DMS53 treated with DMSO at 0.1 percent for 48 hours (cell line): ENCODE results near the gene ANGEL2.
"Not testable (repeated sequence)": the region's sequence is repeated elsewhere in the genome, so short reads cannot be mapped to it uniquely, and the experiment has no call there.

Experiments used
- DNase-seq: peaks from one replicate; lab custom pipeline; 2025; ENCODE audit not compliant: unreplicated experiment; lab: John Stamatoyannopoulos, UW

Gene ANGEL2

GRCh38 chr1:213019450-213019849, 3.8 kb upstream of the ANGEL2 start:
- no peak for DNase-seq

- DNase-seq, result no peak
These were observed 2.0 kb upstream of the ANGEL2 start for GRCh38 chr1:213017447-213018273.

DNA sequence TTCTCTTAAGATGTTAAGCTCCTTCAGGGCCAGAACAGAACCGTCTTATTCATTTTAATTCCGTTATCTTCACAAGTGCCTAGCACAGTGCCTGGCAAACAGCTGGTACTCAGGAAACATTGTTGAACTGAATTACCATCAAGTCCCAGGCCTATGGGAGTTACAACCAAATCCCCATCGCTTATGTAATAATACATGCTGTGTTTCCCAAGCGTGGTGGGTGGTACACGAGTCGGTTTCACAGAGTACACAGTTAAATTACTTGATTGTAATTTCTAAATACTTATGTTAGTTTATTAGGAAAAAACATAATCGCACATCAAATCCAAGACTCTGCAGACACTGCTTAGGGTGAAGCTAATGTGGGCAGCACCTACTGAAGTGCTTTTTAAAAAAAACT, 1.0 kb downstream of the ANGEL2 start:
- DNase-seq, result no peak

- DNase-seq, result no peak
These were observed 7.1 kb downstream of the ANGEL2 start for GRCh38 chr1:213008564-213008963.

DNA sequence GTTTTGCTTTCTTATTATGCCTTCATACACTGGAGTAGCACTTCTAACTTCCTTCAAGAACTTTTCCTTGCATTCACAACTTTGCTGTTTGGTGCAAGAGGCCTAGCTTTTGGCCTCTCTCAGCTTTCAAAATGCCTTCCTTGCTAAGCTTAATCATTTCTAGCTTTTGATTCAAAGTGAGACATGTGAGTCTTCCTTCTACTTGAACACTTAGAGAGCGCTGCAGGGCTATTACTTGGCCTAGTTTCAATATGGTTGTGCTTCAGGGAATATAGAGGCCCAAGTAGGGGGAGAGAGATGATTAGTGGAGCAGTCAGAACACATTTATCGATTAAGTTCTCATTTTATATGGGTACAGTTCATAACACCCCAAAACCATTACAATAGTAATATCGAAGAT, 12.4 kb downstream of the ANGEL2 start:
- no peak for DNase-seq

DNA sequence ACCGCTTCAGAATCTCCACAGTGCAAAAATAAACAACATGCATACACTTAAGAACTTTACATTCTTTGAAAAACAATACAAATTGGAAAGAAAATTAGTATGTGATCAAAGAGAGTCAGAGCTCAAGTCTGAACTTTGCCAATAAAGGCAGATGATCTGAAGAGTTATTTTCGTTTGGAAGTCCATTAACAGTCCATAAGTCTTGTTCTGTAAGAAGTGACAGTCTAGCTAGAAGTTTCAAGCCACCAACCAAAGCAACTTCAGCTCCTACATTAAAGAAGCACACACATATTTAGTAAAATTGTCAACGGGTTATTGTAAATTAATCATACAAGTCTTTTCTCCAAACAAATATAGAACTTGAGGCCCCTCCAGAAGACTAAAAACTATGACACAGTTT, 20.7 kb downstream of the ANGEL2 start:
- no peak for DNase-seq

DNA sequence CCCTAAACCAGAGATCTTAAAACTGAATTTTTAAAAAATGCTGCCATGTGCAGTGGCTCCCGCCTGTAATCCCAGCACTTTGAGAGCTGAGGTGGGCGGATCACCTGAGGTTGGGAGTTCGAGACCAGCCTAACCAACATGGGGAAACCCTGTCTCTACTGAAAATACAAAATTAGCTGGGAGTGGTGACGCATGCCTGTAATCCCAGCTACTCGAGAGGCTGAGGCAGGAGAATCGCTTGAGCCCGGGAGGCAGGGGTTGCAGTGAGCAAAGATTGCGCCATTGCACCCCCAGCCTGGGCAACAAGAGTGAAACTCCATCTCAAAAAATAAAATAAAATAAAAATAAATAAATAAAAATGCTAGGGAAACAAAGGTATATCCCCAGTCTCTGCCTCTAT, 21.7 kb downstream of the ANGEL2 start:
- not testable (repeated sequence) for DNase-seq

DNA sequence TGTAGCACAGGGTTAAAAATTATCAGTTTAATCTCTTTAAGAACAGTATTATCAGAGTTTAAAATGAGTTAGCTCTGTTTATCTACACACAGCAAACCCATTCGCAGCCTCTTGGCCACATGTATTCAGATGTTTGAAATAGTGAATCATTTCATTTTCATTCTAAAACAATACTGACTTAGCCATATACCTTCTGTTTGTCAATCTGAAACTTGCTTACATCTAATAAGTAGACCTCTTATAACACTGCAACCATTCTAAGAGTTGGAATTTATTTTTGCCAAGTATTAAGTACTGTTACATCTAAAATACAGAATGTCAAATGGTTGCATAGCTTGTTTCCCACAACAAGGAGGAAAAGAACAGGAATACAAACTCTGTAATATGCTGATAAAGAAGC, 25.4 kb downstream of the ANGEL2 start:
- no peak for DNase-seq

DNA sequence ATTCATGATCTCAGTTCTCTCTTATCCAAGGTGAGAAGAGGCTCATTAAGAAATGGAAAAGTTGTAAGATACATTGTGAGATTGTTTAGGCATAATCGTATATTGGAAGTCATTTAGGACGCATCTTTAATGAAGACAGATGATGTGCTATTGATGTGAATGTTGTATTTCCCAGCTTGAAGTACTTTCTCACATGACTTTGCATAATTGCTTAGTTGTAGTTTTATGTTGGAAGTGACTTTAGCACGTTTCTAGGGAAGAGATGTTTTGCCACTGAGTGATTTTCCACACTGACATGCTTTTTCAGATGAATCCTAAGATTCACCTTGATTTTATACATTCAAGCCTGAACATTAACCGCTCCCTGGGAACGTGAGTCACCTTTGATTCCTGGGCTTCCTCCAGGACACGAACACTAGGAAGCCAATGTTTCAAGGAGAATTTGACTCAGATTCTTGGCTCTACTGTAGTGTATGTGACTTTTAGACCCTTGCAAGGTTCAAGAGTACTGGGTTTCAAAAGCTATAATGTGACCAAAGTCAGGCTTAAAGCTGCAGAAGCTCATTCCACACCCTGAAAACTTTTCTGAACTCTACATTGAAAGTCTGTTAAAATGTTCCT, 27.9 kb downstream of the ANGEL2 start:
- no peak for DNase-seq

GRCh38 chr1:212986551-212986950, 29.1 kb downstream of the ANGEL2 start:
- no peak for DNase-seq

DNA sequence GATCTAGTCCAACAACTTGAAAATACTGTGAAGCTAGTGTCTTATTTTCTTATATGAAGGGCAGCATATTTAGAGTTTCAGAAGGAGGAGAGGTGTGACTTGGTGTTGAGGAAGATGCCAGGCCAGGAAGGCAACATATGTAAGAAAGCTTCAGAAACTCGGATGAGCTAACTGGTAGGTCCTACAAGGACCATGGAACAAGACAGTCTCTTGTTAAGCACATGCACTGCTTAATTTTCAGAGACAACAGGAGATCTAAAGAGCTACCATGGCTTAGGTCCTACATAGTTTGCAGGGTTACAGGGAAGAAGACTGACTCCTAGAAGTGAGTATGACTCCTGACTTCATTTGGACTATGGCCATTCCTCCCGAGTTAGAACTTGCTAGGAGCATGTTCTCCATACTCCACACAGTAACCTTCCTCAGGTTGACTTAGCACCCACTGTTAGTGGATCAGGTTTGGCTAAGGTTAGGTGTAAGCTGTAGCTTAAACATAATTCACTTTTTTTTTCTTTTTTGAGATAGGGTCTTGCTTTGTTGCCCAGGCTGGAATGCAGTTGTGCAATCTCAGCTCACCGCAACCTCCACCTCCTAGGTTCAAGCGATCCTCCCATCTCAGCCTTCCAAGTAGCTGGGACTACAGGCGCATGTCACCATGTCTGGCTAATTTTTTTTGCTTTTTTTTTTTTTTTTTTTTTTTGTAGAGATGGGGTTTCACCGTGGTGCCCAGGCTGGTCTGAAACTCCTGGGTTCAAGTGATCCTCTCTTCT, 31.0 kb downstream of the ANGEL2 start:
- no peak for DNase-seq

GRCh38 chr1:212983482-212983881, 32.2 kb downstream of the ANGEL2 start:
- DNase-seq, result no peak

- no peak for DNase-seq
These were observed 33.1 kb downstream of the ANGEL2 start for GRCh38 chr1:212982430-212983152.

DNA sequence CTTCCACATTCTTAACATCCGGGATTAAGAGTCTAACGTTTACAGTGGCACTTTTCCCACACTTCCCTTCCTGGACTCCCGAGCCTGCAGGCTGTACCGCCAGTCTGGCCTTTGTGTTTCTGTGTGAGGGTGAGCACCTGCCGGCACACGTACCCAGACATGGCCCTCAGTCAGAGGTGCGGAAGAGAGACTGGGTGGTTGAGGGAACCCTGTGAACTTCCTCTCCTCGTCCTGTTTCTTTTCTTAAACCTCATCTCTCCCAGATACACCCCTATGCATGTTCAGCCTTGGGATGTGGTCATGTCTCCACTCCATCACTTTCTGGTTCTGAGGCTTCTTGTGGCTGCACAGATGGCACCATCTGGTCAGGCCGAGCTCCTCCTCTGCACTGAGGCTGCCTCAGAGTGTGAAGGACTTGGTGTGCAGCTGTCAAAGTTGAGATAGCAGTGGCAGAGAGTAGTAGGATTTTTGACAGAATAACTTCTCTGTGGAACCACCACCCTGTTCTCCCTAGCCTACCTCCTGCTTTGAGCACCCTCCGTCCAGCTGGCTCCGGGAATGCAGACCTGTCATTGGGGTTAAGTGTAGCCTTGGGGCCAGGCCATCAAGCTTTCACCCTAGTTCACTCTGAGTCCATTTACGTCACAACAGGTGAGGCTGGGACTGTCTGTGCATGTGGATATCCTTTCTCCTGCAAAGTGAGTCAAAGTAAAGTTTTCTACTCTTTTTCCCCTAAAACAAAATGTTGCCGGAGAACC, 33.9 kb downstream of the ANGEL2 start:
- DNase-seq, result peak; percentile 86

GRCh38 chr1:212981025-212981495, 34.6 kb downstream of the ANGEL2 start:
- DNase-seq, result peak; percentile 98

- DNase-seq, result no peak
These were observed 35.4 kb downstream of the ANGEL2 start for GRCh38 chr1:212980123-212980785.

DNA sequence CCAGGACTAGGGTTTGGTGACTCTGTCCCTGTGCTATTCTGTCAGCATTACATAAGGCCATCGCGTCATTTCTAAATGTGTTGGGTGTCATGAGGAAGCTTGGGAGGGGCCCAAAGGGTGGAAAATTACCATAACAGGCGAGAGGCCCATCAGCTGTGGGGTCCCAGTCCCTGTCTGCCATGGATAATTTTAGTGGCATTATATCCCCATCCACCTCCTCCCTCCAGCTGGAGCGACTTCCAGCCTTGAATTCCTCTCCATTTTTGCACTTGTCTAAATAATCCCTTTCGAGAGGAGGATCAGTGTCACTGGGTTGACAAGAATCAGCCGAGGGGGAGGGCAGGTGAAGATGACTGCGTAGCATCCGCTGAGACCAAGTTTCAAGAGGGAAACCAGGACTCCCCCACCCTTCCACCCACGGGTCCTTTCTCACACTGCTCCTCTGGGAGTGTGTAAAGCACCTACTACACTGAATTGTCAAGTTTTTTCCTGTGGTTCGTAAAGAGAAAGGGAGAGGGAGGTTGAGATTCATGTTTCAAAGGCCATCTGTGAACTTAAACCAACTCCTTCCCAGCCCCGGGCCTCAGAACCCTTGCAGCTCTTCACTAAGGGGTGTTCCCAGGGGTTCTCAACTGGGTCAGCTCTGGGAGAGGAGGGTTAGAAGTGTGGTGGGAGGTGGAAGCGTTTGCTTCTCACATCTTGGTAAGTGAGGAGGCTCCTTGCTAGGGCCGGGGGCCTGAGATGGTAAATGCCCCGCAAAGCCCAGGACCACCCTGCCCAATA, 36.1 kb downstream of the ANGEL2 start:
- DNase-seq, result no peak

GRCh38 chr1:212977781-212978645, 37.7 kb downstream of the ANGEL2 start:
- no peak for DNase-seq
